Central memory CD8-positive, alpha-beta T cell (primary cell): ENCODE data around the gene BTBD16.

Experiments
- ATAC-seq: fragments of 150-1000 bp; cut with Tn5 transposase; replicated peaks from 2 replicates; pipeline ENCODE4 v1.10.0; 2022; ENCODE audit warnings: mild to moderate bottlenecking, moderate FRiP score, moderate number of reproducible peaks; ENCODE audit not compliant: poor library complexity, severe bottlenecking; ENCODE audit errors: extremely low read depth
- DNase-seq, 2 donors: peaks; one replicate each; pipeline ENCODE4 v3.0.0; 2021; ENCODE audit warnings: low spot score in 2 of 2
- H3K27ac Mint-ChIP-seq: one replicate; pipeline ENCODE4 v1.8.0; 2022; ENCODE audit warnings: low read depth, mild to moderate bottlenecking, moderate library complexity, mixed read lengths
- H3K27me3 Mint-ChIP-seq: one replicate; pipeline ENCODE4 v1.8.0; 2022; ENCODE audit warnings: mixed read lengths
- H3K36me3 Mint-ChIP-seq: one replicate; pipeline ENCODE4 v1.8.0; 2022; ENCODE audit warnings: mild to moderate bottlenecking, moderate library complexity, mixed read lengths; ENCODE audit not compliant: insufficient read depth
- H3K4me1 Mint-ChIP-seq: one replicate; pipeline ENCODE4 v1.8.0; 2022; ENCODE audit warnings: mixed read lengths
- H3K4me3 Mint-ChIP-seq: one replicate; pipeline ENCODE4 v1.8.0; 2022; ENCODE audit warnings: mild to moderate bottlenecking, moderate library complexity, mixed read lengths
- H3K9me3 Mint-ChIP-seq: one replicate; pipeline ENCODE4 v1.8.0; 2022; ENCODE audit warnings: mixed read lengths

BTBD16 gene

GRCh38 chr10:122251459-122252255, 19.4 kb upstream of the BTBD16 start:
- H3K4me3 Mint-ChIP-seq = no peak overlapping the region
- H3K9me3 Mint-ChIP-seq = no peaks in the 10 kb centered on the region
- ATAC-seq = no peak
- H3K27ac Mint-ChIP-seq = no peak overlapping the region
- H3K4me1 Mint-ChIP-seq = no peaks in the 10 kb centered on the region
- peaks cover 2% of the 10 kb centered on the region for H3K36me3 Mint-ChIP-seq
- H3K27me3 Mint-ChIP-seq = peaks cover 49% of the 10 kb centered on the region
- no peak for DNase-seq

- Mint-ChIP-seq H3K36me3 (peaks cover 2% of the 10 kb centered on the region), H3K4me3 (no peak overlapping the region), H3K27me3 (peaks cover 45% of the 10 kb centered on the region), H3K4me1 (no peaks in the 10 kb centered on the region), H3K27ac (no peak overlapping the region), H3K9me3 (no peaks in the 10 kb centered on the region)
- ATAC-seq (no peak), DNase-seq (no peak)
Observed at GRCh38 chr10:122252805-122253204, 18.3 kb upstream of the BTBD16 start.

- Mint-ChIP-seq H3K9me3 (no peaks in the 10 kb centered on the region), H3K4me3 (no peak overlapping the region), H3K4me1 (no peaks in the 10 kb centered on the region), H3K27me3 (peaks cover 40% of the 10 kb centered on the region), H3K27ac (no peak overlapping the region), H3K36me3 (peaks cover 2% of the 10 kb centered on the region)
- ATAC-seq (no peak), DNase-seq (no peak)
Observed at GRCh38 chr10:122253605-122254004, 17.5 kb upstream of the BTBD16 start.

GRCh38 chr10:122254831-122255230, 16.3 kb upstream of the BTBD16 start:
- Mint-ChIP-seq H3K27me3 (peaks cover 33% of the 10 kb centered on the region), H3K4me1 (no peaks in the 10 kb centered on the region), H3K9me3 (no peaks in the 10 kb centered on the region), H3K4me3 (no peak overlapping the region), H3K36me3 (peaks cover 2% of the 10 kb centered on the region), H3K27ac (no peak overlapping the region)
- no peak for DNase-seq
- no peak for ATAC-seq

- Mint-ChIP-seq H3K4me1 (no peaks in the 10 kb centered on the region), H3K4me3 (no peak overlapping the region), H3K27ac (no peak overlapping the region), H3K36me3 (peaks cover 2% of the 10 kb centered on the region), H3K27me3 (peaks cover 41% of the 10 kb centered on the region), H3K9me3 (no peaks in the 10 kb centered on the region)
- ATAC-seq (no peak), DNase-seq (no peak)
Observed at GRCh38 chr10:122255509-122256301, 15.4 kb upstream of the BTBD16 start.

GRCh38 chr10:122257041-122257440, 14.1 kb upstream of the BTBD16 start:
- no peak for ATAC-seq
- Mint-ChIP-seq H3K27me3 (peaks cover 49% of the 10 kb centered on the region), H3K27ac (no peak overlapping the region), H3K9me3 (no peaks in the 10 kb centered on the region), H3K36me3 (peaks cover 2% of the 10 kb centered on the region), H3K4me1 (no peaks in the 10 kb centered on the region), H3K4me3 (no peak overlapping the region)
- DNase-seq = no peak

GRCh38 chr10:122258136-122259074, 12.7 kb upstream of the BTBD16 start:
- Mint-ChIP-seq H3K4me1 (no peaks in the 10 kb centered on the region), H3K4me3 (no peak overlapping the region), H3K36me3 (peaks cover 2% of the 10 kb centered on the region), H3K27ac (no peak overlapping the region), H3K9me3 (no peaks in the 10 kb centered on the region), H3K27me3 (peaks cover 58% of the 10 kb centered on the region)
- ATAC-seq (no peak), DNase-seq (no peak)

GRCh38 chr10:122259075-122259466, 12.0 kb upstream of the BTBD16 start:
- no peaks in the 10 kb centered on the region for H3K4me1 Mint-ChIP-seq
- H3K36me3 Mint-ChIP-seq = peaks cover 2% of the 10 kb centered on the region
- no peak overlapping the region for H3K4me3 Mint-ChIP-seq
- ATAC-seq (no peak), DNase-seq (no peak)
- no peaks in the 10 kb centered on the region for H3K9me3 Mint-ChIP-seq
- peaks cover 64% of the 10 kb centered on the region for H3K27me3 Mint-ChIP-seq
- no peak overlapping the region for H3K27ac Mint-ChIP-seq

- ATAC-seq (no peak), DNase-seq (no peak)
- peaks cover 70% of the 10 kb centered on the region for H3K27me3 Mint-ChIP-seq
- H3K27ac Mint-ChIP-seq = no peak overlapping the region
- H3K4me3 Mint-ChIP-seq = no peak overlapping the region
- H3K9me3 Mint-ChIP-seq = no peaks in the 10 kb centered on the region
- no peaks in the 10 kb centered on the region for H3K4me1 Mint-ChIP-seq
- H3K36me3 Mint-ChIP-seq = no peaks in the 10 kb centered on the region
Observed at GRCh38 chr10:122261584-122261983, 9.5 kb upstream of the BTBD16 start.

- Mint-ChIP-seq H3K36me3 (no peaks in the 10 kb centered on the region), H3K27me3 (peaks cover 80% of the 10 kb centered on the region), H3K9me3 (no peaks in the 10 kb centered on the region), H3K27ac (no peak overlapping the region), H3K4me1 (peaks cover 6% of the 10 kb centered on the region), H3K4me3 (no peak overlapping the region)
- no peak for ATAC-seq
- no peak for DNase-seq
Observed at GRCh38 chr10:122263971-122264370, 7.1 kb upstream of the BTBD16 start.

- peaks cover 79% of the 10 kb centered on the region for H3K27me3 Mint-ChIP-seq
- H3K4me1 Mint-ChIP-seq = peaks cover 6% of the 10 kb centered on the region
Observed at GRCh38 chr10:122264436-122264835, 6.7 kb upstream of the BTBD16 start.

GRCh38 chr10:122264931-122265330, 6.2 kb upstream of the BTBD16 start:
- no peak overlapping the region for H3K4me3 Mint-ChIP-seq
- no peak for DNase-seq
- no peaks in the 10 kb centered on the region for H3K9me3 Mint-ChIP-seq
- H3K27ac Mint-ChIP-seq = no peak overlapping the region
- ATAC-seq = no peak
- H3K4me1 Mint-ChIP-seq = peaks cover 6% of the 10 kb centered on the region
- H3K27me3 Mint-ChIP-seq = peaks cover 74% of the 10 kb centered on the region
- no peaks in the 10 kb centered on the region for H3K36me3 Mint-ChIP-seq

More at GRCh38 chr10:122264436-122264835, 6.7 kb upstream of the BTBD16 start:
- Mint-ChIP-seq H3K4me3 (no peak overlapping the region), H3K36me3 (no peaks in the 10 kb centered on the region), H3K27ac (no peak overlapping the region), H3K9me3 (no peaks in the 10 kb centered on the region)
- ATAC-seq = no peak
- DNase-seq = no peak
